ENCODE results near the gene TKFC.
A peak's percentile ranks its signal among the peaks of the same experiment; 100 is the strongest.

TKFC gene

DNA sequence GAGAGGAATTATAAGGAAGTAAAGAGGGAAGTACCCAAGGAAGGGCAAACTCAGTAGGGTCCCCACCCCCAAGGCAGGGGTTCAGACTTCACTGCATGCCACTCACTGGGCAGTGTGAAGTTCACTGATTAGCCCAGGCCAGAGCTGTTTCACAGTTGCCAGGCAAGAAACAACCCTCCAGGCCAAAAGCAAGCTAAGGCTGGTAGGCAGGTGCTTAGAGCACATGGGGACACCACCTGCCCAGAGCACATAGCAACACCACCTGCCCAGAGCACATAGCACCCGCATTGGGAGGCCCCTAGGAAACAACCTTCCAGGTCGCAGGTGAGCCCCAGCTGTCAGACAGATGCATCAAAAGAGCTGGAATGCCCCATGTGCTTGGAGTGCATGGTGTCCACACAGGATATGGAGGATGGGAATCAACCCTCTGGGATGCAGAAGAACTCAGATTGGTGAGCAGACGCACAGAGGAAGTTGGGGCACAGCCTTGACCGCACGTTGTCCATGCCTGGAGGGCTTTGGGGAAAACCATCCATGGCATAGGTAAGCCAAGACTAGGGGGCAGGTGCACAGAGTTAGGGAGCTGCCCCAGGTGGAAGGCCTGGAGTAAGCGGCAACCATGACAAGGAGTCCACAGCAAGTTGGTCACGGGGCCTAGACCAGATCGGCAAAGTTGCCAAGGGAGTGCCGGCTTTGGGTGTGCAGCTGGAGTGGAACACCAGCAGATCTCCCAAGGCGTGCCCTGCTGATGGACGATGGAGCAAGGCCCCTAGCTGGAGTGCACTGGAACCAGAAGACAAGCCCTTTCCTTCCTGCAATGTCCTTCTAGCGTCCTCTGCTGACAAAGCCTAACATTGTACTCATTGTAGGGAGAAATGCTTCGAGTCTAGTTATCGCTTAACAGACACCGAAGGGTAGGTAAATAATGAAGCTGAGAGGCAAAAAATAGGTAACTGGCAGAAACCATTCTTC is 51.5 kb downstream of the TKFC start:
- no peak for DNase-seq
- no peak overlapping the region for H3K4me3 Mint-ChIP-seq
- no peaks in the 10 kb centered on the region for H3K9me3 Mint-ChIP-seq
- H3K27ac Mint-ChIP-seq = no peak overlapping the region
- peaks cover 2% of the 10 kb centered on the region for H3K36me3 Mint-ChIP-seq (ENCODE audit: low read depth)
- H3K27me3 Mint-ChIP-seq = no peaks in the 10 kb centered on the region
- peaks cover 8% of the 10 kb centered on the region for H3K4me1 Mint-ChIP-seq (ENCODE audit: low read depth)

DNA sequence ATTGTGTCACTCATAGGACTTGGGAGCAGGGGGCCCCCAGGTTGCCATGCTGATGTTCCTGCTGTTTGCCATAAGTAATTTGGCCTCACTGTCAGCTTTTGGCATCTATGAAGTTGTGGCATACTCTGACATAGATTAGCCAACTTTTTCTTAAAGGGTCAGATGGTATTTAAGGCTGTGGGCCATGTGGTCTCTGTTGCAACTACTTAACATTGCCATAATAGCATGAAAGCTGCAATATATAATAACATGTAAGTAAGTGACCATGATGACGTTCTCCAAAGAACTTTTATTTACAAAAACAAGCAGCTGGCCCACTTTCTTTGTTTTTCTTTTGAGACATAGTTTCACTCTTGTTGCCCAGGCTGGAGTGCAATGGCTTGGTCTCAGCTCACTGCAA is 57.1 kb downstream of the TKFC start:
- Mint-ChIP-seq H3K36me3 (ENCODE audit: low read depth) (peaks cover 19% of the 10 kb centered on the region), H3K9me3 (no peaks in the 10 kb centered on the region), H3K27me3 (no peaks in the 10 kb centered on the region), H3K4me1 (ENCODE audit: low read depth) (peaks cover 36% of the 10 kb centered on the region), H3K27ac (no peak overlapping the region), H3K4me3 (no peak overlapping the region)
- DNase-seq = no peak

DNA sequence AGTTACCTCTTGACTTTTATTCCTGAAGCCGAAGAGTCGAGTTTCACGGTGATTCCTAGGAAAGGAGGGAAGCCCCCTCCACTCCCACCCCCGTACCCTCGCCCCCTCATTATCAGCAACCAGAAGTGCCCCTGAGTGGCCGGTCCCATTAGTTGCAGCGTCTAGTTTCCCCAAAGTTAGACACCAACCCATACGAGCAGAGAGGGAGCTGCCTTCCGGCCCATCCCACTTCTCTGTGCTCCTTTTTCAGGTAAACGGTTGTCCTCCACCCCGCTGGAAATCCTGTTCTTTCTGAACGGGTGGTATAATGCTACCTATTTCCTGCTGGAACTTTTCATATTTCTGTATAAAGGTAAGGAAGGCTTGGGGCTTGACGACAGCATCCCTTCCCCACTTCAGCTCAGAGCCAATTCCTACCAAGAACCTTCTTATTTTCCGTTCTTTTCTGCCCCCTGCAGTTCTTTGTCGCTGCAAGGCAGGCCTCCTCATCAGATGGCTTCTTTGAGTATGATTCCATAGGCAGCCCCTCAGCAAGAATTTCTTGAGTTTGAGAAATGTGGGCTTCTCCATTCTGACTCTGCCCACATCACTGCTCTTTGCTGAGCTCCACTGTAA is 60.1 kb downstream of the TKFC start:
- peaks cover 36% of the 10 kb centered on the region for H3K36me3 Mint-ChIP-seq (ENCODE audit: low read depth)
- H3K4me1 Mint-ChIP-seq (ENCODE audit: low read depth) = peaks cover 29% of the 10 kb centered on the region
- peak overlapping the region; percentile 94 for H3K27ac Mint-ChIP-seq
- H3K9me3 Mint-ChIP-seq = no peaks in the 10 kb centered on the region
- H3K27me3 Mint-ChIP-seq = no peaks in the 10 kb centered on the region
- no peak for DNase-seq
- peak overlapping the region; percentile 84 for H3K4me3 Mint-ChIP-seq
